Natural killer cell (primary cell): ENCODE results near the gene PPP1R16B. TPM values are rescaled to one million over a fixed set of nuclear protein-coding genes. Genes with fewer than 3 reads are reported as not detected.
A peak's percentile ranks its signal among the peaks of the same experiment; 100 is the strongest.

Source experiments
- ATAC-seq, 3 donors: fragments of 150-1000 bp in 2 of 3; fragments of 200-7000 bp in 1 of 3; cut with Tn5 transposase; 1 replicate in 1 of 3; 2 replicates in 2 of 3; pipeline ENCODE4 v1.10.0; 2021; ENCODE audit warnings: mild to moderate bottlenecking in 2 of 3, moderate library complexity in 2 of 3
- DNase-seq, 2 donors: peaks; one replicate each; pipeline versions ENCODE4 v3.0.0 to v3.0.0-alpha.2; 2013 to 2021; ENCODE audit warnings: mixed read lengths in 1 of 2
- H3K27ac ChIP-seq: one replicate; pipeline ENCODE4 v1.5.1; 2013; ENCODE audit warnings: mild to moderate bottlenecking, low read length
- H3K27me3 ChIP-seq: one replicate; pipeline ENCODE4 v1.6.1; 2013; ENCODE audit warnings: low read length; ENCODE audit not compliant: control insufficient read depth, insufficient read depth
- H3K36me3 ChIP-seq: one replicate; pipeline ENCODE4 v1.6.1; 2013; ENCODE audit warnings: low read length; ENCODE audit not compliant: control insufficient read depth, insufficient read depth
- H3K4me1 ChIP-seq: one replicate; pipeline ENCODE4 v1.6.1; 2013; ENCODE audit warnings: low read length; ENCODE audit not compliant: control insufficient read depth, insufficient read depth
- H3K4me3 ChIP-seq: one replicate; pipeline ENCODE4 v1.5.1; 2013; ENCODE audit warnings: low read length
- H3K9me3 ChIP-seq: one replicate; pipeline ENCODE4 v1.6.1; 2013; ENCODE audit warnings: low read length; ENCODE audit not compliant: control insufficient read depth, insufficient read depth
- H3K27ac Mint-ChIP-seq, 2 donors: one replicate each; pipeline ENCODE4 v1.8.0; 2022; ENCODE audit warnings: mild to moderate bottlenecking in 2 of 2, mixed read lengths in 2 of 2, moderate library complexity in 1 of 2
- H3K27me3 Mint-ChIP-seq, 2 donors: one replicate each; pipeline ENCODE4 v1.8.0; 2022; ENCODE audit warnings: low read depth in 2 of 2, mixed read lengths in 2 of 2
- H3K36me3 Mint-ChIP-seq: one replicate; pipeline ENCODE4 v1.8.0; 2022; ENCODE audit warnings: mixed read lengths
- H3K4me1 Mint-ChIP-seq, 2 donors: one replicate each; pipeline ENCODE4 v1.8.0; 2022; ENCODE audit warnings: mixed read lengths in 2 of 2
- H3K4me3 Mint-ChIP-seq: one replicate; pipeline ENCODE4 v1.8.0; 2022; ENCODE audit warnings: mild to moderate bottlenecking, moderate library complexity, mixed read lengths
- H3K9me3 Mint-ChIP-seq, 2 donors: one replicate each; pipeline ENCODE4 v1.8.0; 2022; ENCODE audit warnings: mixed read lengths in 2 of 2
- CTCF ChIP-seq: fragments of 200-600 bp; IDR thresholded peaks from one replicate; pipeline ENCODE4 v1.8.0; 2022; ENCODE audit warnings: antibody characterized with exemption
- WGBS: methylation state at CpG from one replicate; pipeline ENCODE4 v1.1.7; 2013; ENCODE audit warnings: missing lambda C conversion rate; ENCODE audit not compliant: insufficient coverage; 5-methylcytosine and 5-hydroxymethylcytosine counted together
- intact Hi-C: fragments of 100-400 bp; cut with micrococcal nuclease; formaldehyde crosslinking; loops from one replicate; pipeline ENCODE4 v1.14.2; 2022
- total RNA-seq, 4 donors: library from RNA; stranded (reverse); fragments of 120-200 nt in 1 of 4; gene quantifications; one replicate each; pipeline versions ENCODE4 v1.2.3 to v1.2.4, GENCODE V29; 2013 to 2022

Gene PPP1R16B
- total RNA-seq, 3 donors from 2014 or later (not counting 1 experiment from before 2014, with no cell fraction given): 52.0 to 62.3 (median 53.7) TPM

GRCh38 chr20:38831049-38831691 lies 25.7 kb downstream of the PPP1R16B start:
- H3K9me3 ChIP-seq: no peaks in the 10 kb centered on the region
- Mint-ChIP-seq H3K36me3 (no peaks in the 10 kb centered on the region), H3K4me3 (no peak overlapping the region), H3K27ac (peak overlapping the region; percentile 70 to 84), H3K4me1 (peaks cover 67% of the 10 kb centered on the region in 2 donors), H3K27me3 (no peaks in the 10 kb centered on the region), H3K9me3 (no peaks in the 10 kb centered on the region)
- intact Hi-C loops: no loop called here
- TF ChIP-seq CTCF: no peak
- H3K27ac ChIP-seq: no peak overlapping the region
- no peaks in the 10 kb centered on the region for H3K27me3 ChIP-seq
- H3K4me3 ChIP-seq: no peak overlapping the region
- WGBS: 88% methylated on average over 11 of the region's 11 CpGs
- peaks cover 7% of the 10 kb centered on the region for H3K36me3 ChIP-seq
- H3K4me1 ChIP-seq: peaks cover 39% of the 10 kb centered on the region
- no peak for DNase-seq
- ATAC-seq: peak in 1 of 3 donors; percentile 14

- H3K36me3 ChIP-seq: peaks cover 10% of the 10 kb centered on the region
- intact Hi-C loops: no loop called here
- H3K4me1 ChIP-seq: peaks cover 39% of the 10 kb centered on the region
- Mint-ChIP-seq H3K4me1 (peaks cover 64 to 65% of the 10 kb centered on the region in 2 donors), H3K27ac (peak overlapping the region; percentile 73 to 84), H3K36me3 (peaks cover 6% of the 10 kb centered on the region), H3K4me3 (no peak overlapping the region), H3K9me3 (no peaks in the 10 kb centered on the region), H3K27me3 (no peaks in the 10 kb centered on the region)
- TF ChIP-seq CTCF: no peak
- H3K27me3 ChIP-seq: no peaks in the 10 kb centered on the region
- 84% methylated on average over 8 of the region's 8 CpGs for WGBS
- no peak overlapping the region for H3K4me3 ChIP-seq
- no peak for ATAC-seq
- no peaks in the 10 kb centered on the region for H3K9me3 ChIP-seq
- no peak for DNase-seq
- no peak overlapping the region for H3K27ac ChIP-seq
These were observed 26.6 kb downstream of the PPP1R16B start for GRCh38 chr20:38831995-38832620.

- TF ChIP-seq CTCF: no peak
- H3K27ac Mint-ChIP-seq: peak overlapping the region; percentile 44 to 48
These were observed 27.8 kb downstream of the PPP1R16B start for GRCh38 chr20:38833154-38833856.

More at GRCh38 chr20:38833154-38833856, 27.8 kb downstream of the PPP1R16B start:
- no peak overlapping the region for H3K27ac ChIP-seq
- Mint-ChIP-seq H3K4me1 (peaks cover 52 to 53% of the 10 kb centered on the region in 2 donors), H3K9me3 (no peaks in the 10 kb centered on the region), H3K4me3 (peak overlapping the region; percentile 17), H3K27me3 (no peaks in the 10 kb centered on the region), H3K36me3 (peaks cover 7% of the 10 kb centered on the region)
- peaks cover 39% of the 10 kb centered on the region for H3K4me1 ChIP-seq
- no peak overlapping the region for H3K4me3 ChIP-seq
- H3K27me3 ChIP-seq: no peaks in the 10 kb centered on the region
- ATAC-seq: no peak
- peak in 1 of 2 donors; percentile 43 for DNase-seq
- WGBS: 89% methylated on average over 3 of the region's 5 CpGs
- peaks cover 14% of the 10 kb centered on the region for H3K36me3 ChIP-seq
- no peaks in the 10 kb centered on the region for H3K9me3 ChIP-seq
- intact Hi-C loops: no loop called here
